Erythroblast (primary cell): ENCODE results near the gene IGFALS.

Source experiments
- GATA1 ChIP-seq: IDR thresholded peaks from 2 replicates; pipeline ENCODE4 v1.6.1; 2011; ENCODE audit warnings: low read depth, mild to moderate bottlenecking, control low read depth, low read length, moderate library complexity
- POLR2A ChIP-seq: IDR thresholded peaks from 2 replicates; pipeline ENCODE4 v1.6.1; 2011; ENCODE audit warnings: mild to moderate bottlenecking, low read length

GRCh38 chr16:1834096-1834495, 40.6 kb upstream of the IGFALS start:
- no peak for TF ChIP-seq POLR2A
- no peak for TF ChIP-seq GATA1
